ENCODE measurements around the gene REEP1. TPM values are rescaled to one million over a fixed set of nuclear protein-coding genes. Genes with fewer than 3 reads are reported as not detected.

REEP1 gene
- total RNA-seq, 1 experiment from 2014 or later: 3.6 TPM

GRCh38 chr2:86315084-86315483 lies 22.3 kb downstream of the REEP1 start:
- Histone ChIP-seq H3K27me3 (replicated peaks; ENCODE audit: insufficient read depth, low read depth, low read length, poor library complexity) (no peaks in the 10 kb centered on the region), H3K9me3 (ENCODE audit: low read depth, low read length, poor library complexity, severe bottlenecking) (no peaks in the 10 kb centered on the region), H3K36me3 (ENCODE audit: insufficient read depth, low read length, poor library complexity, severe bottlenecking) (no peaks in the 10 kb centered on the region), H3K27ac (ENCODE audit: low read depth, low read length, poor library complexity, severe bottlenecking) (no peak overlapping the region), H3K4me1 (ENCODE audit: insufficient read depth, low read length, poor library complexity, severe bottlenecking) (no peaks in the 10 kb centered on the region), H3K4me3 (ENCODE audit: low read depth, low read length, poor library complexity, severe bottlenecking) (no peak overlapping the region)
- DNase-seq (ENCODE audit: low spot score): no peak
- intact Hi-C loops (cut with micrococcal nuclease; ENCODE audit: unreplicated experiment): no loop called here
- no TSS peak for BruUV-seq (replicated peaks)
- no peak for TF ChIP-seq EZH2 (IDR thresholded peaks at IDR 0.05; ENCODE audit: borderline replicate concordance, low read depth, low read length, poor library complexity, severe bottlenecking)
- TF ChIP-seq, protein P1, sequence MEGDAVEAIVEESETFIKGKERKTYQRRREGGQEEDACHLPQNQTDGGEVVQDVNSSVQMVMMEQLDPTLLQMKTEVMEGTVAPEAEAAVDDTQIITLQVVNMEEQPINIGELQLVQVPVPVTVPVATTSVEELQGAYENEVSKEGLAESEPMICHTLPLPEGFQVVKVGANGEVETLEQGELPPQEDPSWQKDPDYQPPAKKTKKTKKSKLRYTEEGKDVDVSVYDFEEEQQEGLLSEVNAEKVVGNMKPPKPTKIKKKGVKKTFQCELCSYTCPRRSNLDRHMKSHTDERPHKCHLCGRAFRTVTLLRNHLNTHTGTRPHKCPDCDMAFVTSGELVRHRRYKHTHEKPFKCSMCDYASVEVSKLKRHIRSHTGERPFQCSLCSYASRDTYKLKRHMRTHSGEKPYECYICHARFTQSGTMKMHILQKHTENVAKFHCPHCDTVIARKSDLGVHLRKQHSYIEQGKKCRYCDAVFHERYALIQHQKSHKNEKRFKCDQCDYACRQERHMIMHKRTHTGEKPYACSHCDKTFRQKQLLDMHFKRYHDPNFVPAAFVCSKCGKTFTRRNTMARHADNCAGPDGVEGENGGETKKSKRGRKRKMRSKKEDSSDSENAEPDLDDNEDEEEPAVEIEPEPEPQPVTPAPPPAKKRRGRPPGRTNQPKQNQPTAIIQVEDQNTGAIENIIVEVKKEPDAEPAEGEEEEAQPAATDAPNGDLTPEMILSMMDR (conservative IDR thresholded peaks at IDR 0.05; ENCODE audit: low read depth, low read length): no peak
- ChIA-PET POLR2A (ENCODE audit: low non-redundant PET) (interaction anchor here (0.5 kb wide), 1 partner anchor 100 kb away, joined by 4 read pairs; no protein-coding TSS in a partner anchor), CTCF (no interaction called here)

DNA sequence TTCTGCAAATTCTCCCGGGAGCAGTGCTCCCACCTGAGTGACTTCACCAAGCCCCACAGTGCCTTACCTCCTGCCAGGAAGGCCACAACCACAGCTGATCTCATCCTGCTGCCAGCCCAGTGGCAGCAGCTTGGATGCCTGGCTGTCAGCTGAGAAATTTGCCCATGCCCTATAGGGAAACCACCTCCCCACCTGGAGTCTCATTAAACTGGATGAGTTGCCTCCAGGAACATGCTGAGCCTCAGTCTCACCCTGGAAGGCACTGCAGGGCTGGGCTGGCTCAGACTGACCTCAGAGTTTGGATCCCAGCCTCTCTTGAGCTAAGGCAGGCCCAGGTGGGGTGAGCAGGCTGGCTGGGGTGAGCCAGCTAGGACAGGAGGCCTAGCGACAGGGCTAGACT lies 23.3 kb downstream of the REEP1 start:
- POLR2A ChIA-PET (ENCODE audit: low non-redundant PET): no interaction called here
- CTCF ChIA-PET: no interaction called here

DNA sequence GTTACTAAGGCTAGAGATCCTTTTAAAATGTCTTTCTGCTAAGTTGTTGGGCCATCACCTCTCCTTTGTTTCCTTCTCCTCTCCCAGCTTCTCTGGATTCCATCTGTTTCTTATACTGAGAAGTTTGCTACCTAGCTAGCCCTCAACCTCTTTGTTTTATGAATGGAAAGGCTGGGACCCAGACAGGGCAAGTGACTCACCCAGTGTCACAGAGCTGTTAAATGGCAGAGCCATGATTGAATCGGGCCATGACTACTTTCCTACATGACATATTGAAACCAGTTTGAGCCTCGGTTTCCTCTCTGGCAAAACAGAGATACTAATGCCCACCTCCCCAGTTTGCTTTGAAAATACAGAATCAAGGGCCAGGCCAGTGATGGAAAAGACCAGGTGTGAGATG lies 24.1 kb downstream of the REEP1 start:
- H3K9me3 ChIP-seq (ENCODE audit: low read depth, low read length, poor library complexity, severe bottlenecking): no peaks in the 10 kb centered on the region

More for the DNA sequence above, 23.3 kb downstream of the REEP1 start:
- Histone ChIP-seq H3K27ac (ENCODE audit: low read depth, low read length, poor library complexity, severe bottlenecking) (no peak overlapping the region), H3K9me3 (ENCODE audit: low read depth, low read length, poor library complexity, severe bottlenecking) (no peaks in the 10 kb centered on the region), H3K4me1 (ENCODE audit: insufficient read depth, low read length, poor library complexity, severe bottlenecking) (no peaks in the 10 kb centered on the region), H3K4me3 (ENCODE audit: low read depth, low read length, poor library complexity, severe bottlenecking) (no peak overlapping the region), H3K27me3 (replicated peaks; ENCODE audit: insufficient read depth, low read depth, low read length, poor library complexity) (no peaks in the 10 kb centered on the region), H3K36me3 (ENCODE audit: insufficient read depth, low read length, poor library complexity, severe bottlenecking) (no peaks in the 10 kb centered on the region)
- BruUV-seq (replicated peaks): no TSS peak
- no peak for DNase-seq (ENCODE audit: low spot score)
- intact Hi-C loops (cut with micrococcal nuclease; ENCODE audit: unreplicated experiment): no loop called here
- TF ChIP-seq EZH2 (IDR thresholded peaks at IDR 0.05; ENCODE audit: borderline replicate concordance, low read depth, low read length, poor library complexity, severe bottlenecking): no peak
- TF ChIP-seq, protein P1 (conservative IDR thresholded peaks at IDR 0.05; ENCODE audit: low read depth, low read length): no peak

More for the DNA sequence above, 24.1 kb downstream of the REEP1 start:
- BruUV-seq (replicated peaks): no TSS peak
- DNase-seq (ENCODE audit: low spot score): no peak
- CTCF ChIA-PET: no interaction called here
- Histone ChIP-seq H3K4me3 (ENCODE audit: low read depth, low read length, poor library complexity, severe bottlenecking) (no peak overlapping the region), H3K36me3 (ENCODE audit: insufficient read depth, low read length, poor library complexity, severe bottlenecking) (no peaks in the 10 kb centered on the region), H3K4me1 (ENCODE audit: insufficient read depth, low read length, poor library complexity, severe bottlenecking) (no peaks in the 10 kb centered on the region), H3K27me3 (replicated peaks; ENCODE audit: insufficient read depth, low read depth, low read length, poor library complexity) (no peaks in the 10 kb centered on the region), H3K27ac (ENCODE audit: low read depth, low read length, poor library complexity, severe bottlenecking) (no peak overlapping the region)
- intact Hi-C loops (cut with micrococcal nuclease; ENCODE audit: unreplicated experiment): no loop called here
- POLR2A ChIA-PET (ENCODE audit: low non-redundant PET): no interaction called here
- TF ChIP-seq, protein P1 (conservative IDR thresholded peaks at IDR 0.05; ENCODE audit: low read depth, low read length): no peak
